GM12874 (cell line): ENCODE data around the gene C10orf71.

ENCODE experiments used
- TF ChIP-seq, protein P1 (sequence below): IDR thresholded peaks from 2 replicates; pipeline ENCODE4 v1.5.1; 2011; ENCODE audit warnings: low read depth, mild to moderate bottlenecking, control low read depth, low read length, moderate library complexity; ENCODE audit not compliant: insufficient read depth

C10orf71 gene

DNA sequence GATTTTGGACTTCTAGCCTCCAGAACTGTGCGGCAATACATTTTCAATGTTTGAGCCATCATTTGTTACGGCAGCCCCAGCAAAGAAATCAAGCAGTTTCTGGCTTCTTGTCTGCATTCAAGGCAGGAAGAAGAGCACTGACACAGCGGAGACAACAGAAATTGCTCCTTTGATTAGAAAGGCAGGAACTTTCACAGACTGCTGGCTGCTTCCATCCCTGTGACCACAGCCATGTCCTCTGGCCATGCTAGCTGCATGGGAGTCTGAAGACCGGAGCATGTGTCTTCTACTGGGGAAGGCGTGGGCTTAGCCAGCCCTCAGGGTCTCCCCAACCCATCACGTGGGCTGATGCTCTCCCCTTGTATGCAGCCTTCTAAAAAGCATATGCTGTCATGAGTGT lies 19.1 kb downstream of the C10orf71 start:
- TF ChIP-seq, protein P1, sequence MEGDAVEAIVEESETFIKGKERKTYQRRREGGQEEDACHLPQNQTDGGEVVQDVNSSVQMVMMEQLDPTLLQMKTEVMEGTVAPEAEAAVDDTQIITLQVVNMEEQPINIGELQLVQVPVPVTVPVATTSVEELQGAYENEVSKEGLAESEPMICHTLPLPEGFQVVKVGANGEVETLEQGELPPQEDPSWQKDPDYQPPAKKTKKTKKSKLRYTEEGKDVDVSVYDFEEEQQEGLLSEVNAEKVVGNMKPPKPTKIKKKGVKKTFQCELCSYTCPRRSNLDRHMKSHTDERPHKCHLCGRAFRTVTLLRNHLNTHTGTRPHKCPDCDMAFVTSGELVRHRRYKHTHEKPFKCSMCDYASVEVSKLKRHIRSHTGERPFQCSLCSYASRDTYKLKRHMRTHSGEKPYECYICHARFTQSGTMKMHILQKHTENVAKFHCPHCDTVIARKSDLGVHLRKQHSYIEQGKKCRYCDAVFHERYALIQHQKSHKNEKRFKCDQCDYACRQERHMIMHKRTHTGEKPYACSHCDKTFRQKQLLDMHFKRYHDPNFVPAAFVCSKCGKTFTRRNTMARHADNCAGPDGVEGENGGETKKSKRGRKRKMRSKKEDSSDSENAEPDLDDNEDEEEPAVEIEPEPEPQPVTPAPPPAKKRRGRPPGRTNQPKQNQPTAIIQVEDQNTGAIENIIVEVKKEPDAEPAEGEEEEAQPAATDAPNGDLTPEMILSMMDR = no peak

DNA sequence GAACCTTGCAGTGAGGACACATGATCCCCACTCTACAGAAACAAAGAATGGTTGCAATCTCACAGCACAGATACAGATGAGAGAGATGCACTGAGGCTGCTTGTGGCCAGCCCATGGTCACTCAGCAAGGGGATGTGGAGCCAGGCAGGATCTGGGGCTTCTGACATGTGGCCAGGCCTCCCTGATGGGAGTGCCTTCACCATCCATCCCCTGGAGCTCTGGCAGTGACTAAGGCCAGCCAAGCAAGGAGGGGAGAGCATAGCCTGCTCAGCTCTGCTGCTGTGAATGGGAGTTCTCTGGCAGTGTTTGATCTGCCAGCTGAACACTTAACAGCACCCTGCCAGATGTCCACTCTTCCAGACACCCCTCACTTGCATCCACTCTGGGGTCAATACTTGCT lies 19.8 kb downstream of the C10orf71 start:
- TF ChIP-seq, protein P1 = no peak

DNA sequence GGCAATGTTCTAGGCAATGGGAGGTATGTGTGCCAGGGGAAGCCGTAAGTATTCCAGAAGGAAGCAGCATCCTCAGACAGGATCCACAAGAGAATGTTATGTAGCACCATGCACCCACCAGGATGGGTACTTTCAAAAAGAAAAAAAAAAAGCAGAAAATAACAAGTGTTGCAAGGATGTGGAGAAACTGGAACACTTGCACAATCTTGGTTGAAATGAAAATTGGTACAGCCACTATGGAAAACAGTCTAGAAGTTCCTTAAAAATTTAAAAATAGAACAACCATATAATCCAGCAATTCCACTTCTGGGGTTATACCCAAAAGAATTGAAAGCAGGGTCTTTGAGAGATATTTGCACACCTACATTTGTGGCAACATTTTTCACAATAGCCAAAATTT lies 20.2 kb downstream of the C10orf71 start:
- TF ChIP-seq, protein P1 = no peak

DNA sequence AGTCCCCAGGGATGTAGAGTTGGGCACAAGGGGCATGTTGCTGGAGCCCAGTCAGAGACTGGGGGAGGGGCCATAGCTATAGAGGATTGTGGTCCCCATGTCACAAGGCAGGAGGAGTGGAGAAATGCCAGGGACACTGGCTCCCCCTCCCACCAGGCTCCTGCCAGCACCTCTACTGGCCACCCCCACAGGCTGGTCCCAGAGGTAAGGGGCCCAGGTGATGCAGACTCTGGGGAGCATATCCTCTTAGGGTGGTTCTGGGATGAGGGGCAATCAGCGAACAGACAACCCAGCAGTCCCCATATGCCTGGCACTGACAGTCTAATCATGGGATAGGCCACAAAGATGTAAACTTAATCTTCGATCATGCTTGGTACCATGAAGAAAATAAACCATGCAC lies 21.2 kb downstream of the C10orf71 start:
- TF ChIP-seq, protein P1 = no peak

DNA sequence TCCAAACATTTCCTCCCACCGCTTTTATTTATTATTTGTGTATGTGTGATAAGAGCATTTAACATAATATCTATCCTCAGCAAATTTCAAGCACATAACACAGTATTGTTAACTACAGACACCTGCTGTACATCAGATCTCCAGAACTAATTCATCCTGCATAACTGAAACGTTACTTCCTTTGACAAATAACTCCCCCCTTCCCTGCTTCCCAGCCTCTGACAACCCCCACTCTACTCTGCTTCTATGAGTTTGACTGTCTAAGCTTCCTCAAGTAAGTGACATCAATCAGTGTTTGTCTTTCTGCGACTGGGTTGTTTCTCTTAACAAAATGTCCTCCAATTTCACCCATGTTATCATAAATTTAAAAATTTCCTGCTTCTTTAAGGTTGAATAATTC lies 22.1 kb downstream of the C10orf71 start:
- TF ChIP-seq, protein P1 = no peak

DNA sequence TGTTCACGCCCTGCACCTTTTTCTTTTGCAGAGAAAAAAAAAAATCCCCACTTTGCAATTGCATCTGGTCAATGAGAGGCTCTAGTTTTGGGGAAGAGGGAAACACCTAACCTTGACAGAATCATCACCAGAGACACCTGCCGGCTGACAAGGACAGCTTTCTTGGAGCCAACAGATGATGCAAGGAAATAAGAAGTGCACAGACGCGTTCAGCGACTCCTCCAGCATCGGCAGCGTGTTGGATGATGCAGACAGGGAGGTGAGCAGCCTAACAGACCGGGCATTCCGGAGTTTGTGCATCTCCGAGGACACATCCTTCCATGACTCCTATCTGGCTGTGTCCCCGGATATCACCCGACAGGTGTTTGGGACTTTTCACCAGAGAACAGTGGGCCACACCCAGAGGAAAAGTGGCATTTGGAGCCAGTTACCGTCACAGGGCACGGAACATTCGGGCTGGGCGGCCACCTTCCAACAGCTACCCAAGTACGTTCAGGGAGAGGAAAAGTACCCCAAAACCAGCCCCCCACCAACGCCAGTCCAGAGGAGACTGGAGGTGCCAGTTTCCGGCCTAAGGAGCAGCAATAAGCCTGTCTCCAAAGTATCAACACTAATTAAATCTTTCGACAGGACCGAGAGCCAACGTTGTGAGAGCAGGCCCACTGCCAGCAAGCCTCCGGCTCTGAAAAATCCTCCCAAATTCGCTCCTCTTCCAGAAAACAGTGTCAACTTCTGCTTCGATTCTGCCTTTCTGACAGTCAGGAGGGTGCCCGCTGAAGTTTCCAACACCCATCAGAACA lies 23.6 kb downstream of the C10orf71 start:
- TF ChIP-seq, protein P1 = no peak

DNA sequence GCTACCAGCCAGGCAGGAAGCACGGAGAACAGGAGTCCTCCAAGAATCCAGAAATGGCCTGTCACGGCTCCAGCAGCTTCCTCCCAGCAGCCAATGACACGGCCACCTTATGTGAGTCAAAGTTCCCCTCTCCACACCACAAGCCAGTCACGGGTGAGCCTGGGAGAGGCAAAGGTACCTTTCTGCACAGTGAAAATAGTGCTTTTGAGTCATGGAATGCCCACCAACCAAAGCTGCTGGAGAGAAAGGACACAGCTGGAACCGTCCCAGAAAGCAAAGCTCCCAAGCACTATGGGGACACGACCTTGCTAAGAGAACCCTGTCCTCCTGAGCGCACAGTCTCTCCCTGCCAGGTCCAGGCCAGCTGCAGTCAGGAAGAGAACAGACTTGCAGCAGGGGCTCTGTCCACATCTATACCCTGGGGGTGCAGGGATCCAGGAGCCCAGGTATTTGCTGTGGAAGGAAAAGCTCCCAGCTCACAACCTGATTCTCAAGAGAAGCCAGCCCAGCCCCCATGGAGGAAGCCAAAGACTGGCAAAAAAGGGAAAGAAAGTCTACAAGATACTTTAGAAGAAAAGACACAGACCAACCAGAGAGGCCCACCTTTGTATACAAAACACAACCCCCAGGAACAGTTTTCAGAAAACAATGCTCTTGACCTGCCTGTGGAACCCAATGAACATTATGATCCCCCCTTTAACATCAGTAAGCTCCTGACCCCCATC lies 24.4 kb downstream of the C10orf71 start:
- TF ChIP-seq, protein P1 = no peak
